ENCODE results near the gene SORCS3.

Gene SORCS3

GRCh38 chr10:104734433-104734832, 93.3 kb downstream of the SORCS3 start:
- no peaks in the 10 kb centered on the region for H3K4me1 ChIP-seq (ENCODE audit: control insufficient read depth, low read length)
- H3K9me2 ChIP-seq (replicated peaks; ENCODE audit: control insufficient read depth, low read length): no peaks in the 10 kb centered on the region
- H3K27ac ChIP-seq (ENCODE audit: low read depth, low read length): no peak overlapping the region
- H3K4me2 ChIP-seq (ENCODE audit: low read length): no peak overlapping the region
- no peaks in the 10 kb centered on the region for H3K79me2 ChIP-seq (ENCODE audit: control insufficient read depth, low read length)
- H3K9me3 ChIP-seq (ENCODE audit: control insufficient read depth, insufficient read depth, low read length): no peaks in the 10 kb centered on the region
- no peaks in the 10 kb centered on the region for H3F3A ChIP-seq (ENCODE audit: control insufficient read depth, insufficient read depth)
- H3K4me3 ChIP-seq (ENCODE audit: low read length): no peak overlapping the region
- H3K36me3 ChIP-seq (ENCODE audit: control insufficient read depth, low read length): no peaks in the 10 kb centered on the region
- no peaks in the 10 kb centered on the region for H3K27me3 ChIP-seq (ENCODE audit: control insufficient read depth, low read length)
- TF ChIP-seq CTCF (IDR thresholded peaks at IDR 0.05; ENCODE audit: low read depth, low read length, poor library complexity, severe bottlenecking) (no peak), EZH2phosphoT487 (IDR thresholded peaks at IDR 0.05; ENCODE audit: borderline replicate concordance, low read length) (no peak)
- no peaks in the 10 kb centered on the region for H4K20me1 ChIP-seq (ENCODE audit: control insufficient read depth, insufficient read depth, low read depth, low read length)

- Histone ChIP-seq H3K79me2 (ENCODE audit: control insufficient read depth, low read length) (no peaks in the 10 kb centered on the region), H3K4me1 (ENCODE audit: control insufficient read depth, low read length) (no peaks in the 10 kb centered on the region), H4K20me1 (ENCODE audit: control insufficient read depth, insufficient read depth, low read depth, low read length) (no peaks in the 10 kb centered on the region), H3K27ac (ENCODE audit: low read depth, low read length) (no peak overlapping the region), H3K9me3 (ENCODE audit: control insufficient read depth, insufficient read depth, low read length) (no peaks in the 10 kb centered on the region), H3K9me2 (replicated peaks; ENCODE audit: control insufficient read depth, low read length) (no peaks in the 10 kb centered on the region), H3K4me2 (ENCODE audit: low read length) (no peak overlapping the region), H3K4me3 (ENCODE audit: low read length) (no peak overlapping the region), H3K27me3 (ENCODE audit: control insufficient read depth, low read length) (no peaks in the 10 kb centered on the region), H3F3A (ENCODE audit: control insufficient read depth, insufficient read depth) (no peaks in the 10 kb centered on the region), H3K36me3 (ENCODE audit: control insufficient read depth, low read length) (no peaks in the 10 kb centered on the region)
- TF ChIP-seq EZH2phosphoT487 (IDR thresholded peaks at IDR 0.05; ENCODE audit: borderline replicate concordance, low read length) (no peak), CTCF (IDR thresholded peaks at IDR 0.05; ENCODE audit: low read depth, low read length, poor library complexity, severe bottlenecking) (no peak)
Observed at GRCh38 chr10:104735036-104735756, 94.1 kb downstream of the SORCS3 start.

GRCh38 chr10:104735757-104736391, 94.8 kb downstream of the SORCS3 start:
- TF ChIP-seq EZH2phosphoT487 (IDR thresholded peaks at IDR 0.05; ENCODE audit: borderline replicate concordance, low read length): no peak
- TF ChIP-seq CTCF (IDR thresholded peaks at IDR 0.05; ENCODE audit: low read depth, low read length, poor library complexity, severe bottlenecking): no peak
- H3K79me2 ChIP-seq (ENCODE audit: control insufficient read depth, low read length): no peaks in the 10 kb centered on the region
- no peaks in the 10 kb centered on the region for H3K9me3 ChIP-seq (ENCODE audit: control insufficient read depth, insufficient read depth, low read length)
- no peaks in the 10 kb centered on the region for H3K27me3 ChIP-seq (ENCODE audit: control insufficient read depth, low read length)
- H3K4me3 ChIP-seq (ENCODE audit: low read length): no peak overlapping the region
- H3K27ac ChIP-seq (ENCODE audit: low read depth, low read length): no peak overlapping the region
- H3K9me2 ChIP-seq (replicated peaks; ENCODE audit: control insufficient read depth, low read length): no peaks in the 10 kb centered on the region
- H3F3A ChIP-seq (ENCODE audit: control insufficient read depth, insufficient read depth): no peaks in the 10 kb centered on the region
- no peaks in the 10 kb centered on the region for H4K20me1 ChIP-seq (ENCODE audit: control insufficient read depth, insufficient read depth, low read depth, low read length)
- H3K4me1 ChIP-seq (ENCODE audit: control insufficient read depth, low read length): no peaks in the 10 kb centered on the region
- H3K4me2 ChIP-seq (ENCODE audit: low read length): no peak overlapping the region
- no peaks in the 10 kb centered on the region for H3K36me3 ChIP-seq (ENCODE audit: control insufficient read depth, low read length)
